ENCODE measurements around the gene MFSD12.

- TF ChIP-seq MYC (IDR thresholded peaks at IDR 0.05; ENCODE audit: low read depth, low read length), result no peak
- no peak for TF ChIP-seq CTCF (IDR thresholded peaks at IDR 0.05; ENCODE audit: low read depth, low read length)
Observed at GRCh38 chr19:3570606-3571011, 13.2 kb upstream of the MFSD12 start.
